ENCODE results near the gene MYPN. TPM values are rescaled to one million over a fixed set of nuclear protein-coding genes. Genes with fewer than 3 reads are reported as not detected.

The MYPN gene
- total RNA-seq, 1 experiment from 2014 or later = not detected

DNA sequence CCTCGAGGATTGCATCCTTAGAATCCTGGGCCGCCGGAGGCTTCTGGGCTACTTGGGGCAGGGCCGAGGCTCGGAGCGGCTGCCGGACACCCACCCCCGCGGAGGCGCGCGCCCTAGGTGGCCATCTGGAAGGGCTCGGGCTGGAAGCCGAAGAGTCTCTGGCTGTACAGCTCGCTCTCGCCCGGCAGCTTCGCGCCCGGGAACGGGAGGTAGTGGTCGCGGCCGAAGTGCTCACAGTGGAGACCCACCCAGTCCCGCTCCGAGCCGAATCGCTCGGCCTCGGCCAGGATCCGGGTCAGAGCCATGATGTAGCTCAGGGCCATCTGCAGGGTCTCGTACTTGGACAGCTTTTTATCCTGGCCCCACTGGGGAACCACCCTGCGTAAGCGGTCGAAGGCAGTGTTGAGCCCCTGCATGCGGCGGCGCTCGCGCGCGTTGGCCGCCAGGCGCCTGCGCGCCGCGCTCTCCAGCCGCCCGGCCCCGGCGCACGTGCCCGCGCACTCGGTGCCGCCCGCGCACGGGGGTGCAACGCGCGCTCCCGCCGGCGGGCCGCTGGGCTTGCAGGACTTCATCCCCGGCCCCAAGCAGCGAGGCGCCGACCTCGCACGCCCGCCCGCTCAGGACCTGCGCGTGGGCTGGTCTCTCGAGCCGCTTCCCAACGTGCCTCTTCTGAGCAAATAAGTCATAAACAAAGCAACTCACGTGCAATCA lies 122.0 kb downstream of the MYPN start:
- no peak overlapping the region for H2BK12ac ChIP-seq (ENCODE audit: insufficient read length, low read depth, low read length)
- H2BK5ac ChIP-seq (ENCODE audit: insufficient read length, low read length) = no peak overlapping the region
- Mint-ChIP-seq H3K4me1 (peaks cover 10 to 11% of the 10 kb centered on the region in 2 experiments), H3K4me3 (peak overlapping the region; percentile 78 to 82), H3K36me3 (ENCODE audit: insufficient read depth in 1 of 3, low read depth in 3 of 3) (no peaks in the 10 kb centered on the region), H3K27me3 (ENCODE audit: low read depth) (peaks cover 49% of the 10 kb centered on the region), H3K27ac (peak overlapping the region in 2 of 3 experiments; percentile 52 to 92; a peak in 1 of 7 replicates), H3K9me3 (no peaks in the 10 kb centered on the region)
- peak; percentile 82 for DNase-seq
- H3K4me1 ChIP-seq (ENCODE audit: insufficient read depth, low read length) = no peaks in the 10 kb centered on the region; the same call in 1 of the 2 replicates
- H3K14ac ChIP-seq (ENCODE audit: insufficient read depth, low read length) = peak overlapping the region; percentile 86
- H2AFZ ChIP-seq (ENCODE audit: low read length) = no peak overlapping the region
- H3K9ac ChIP-seq (ENCODE audit: extremely low read depth, insufficient read length, low read length) = peak overlapping the region; percentile 58
- H3K27ac ChIP-seq (ENCODE audit: insufficient read length, low read depth, low read length) = no peak overlapping the region
- no peaks in the 10 kb centered on the region for H3K79me2 ChIP-seq (ENCODE audit: insufficient read depth, low read length)
- no peak overlapping the region for H3K56ac ChIP-seq (ENCODE audit: insufficient read length, low read depth, low read length)
- H2BK15ac ChIP-seq (ENCODE audit: low read depth, low read length) = no peak overlapping the region
- H3K4ac ChIP-seq (ENCODE audit: low read depth, low read length) = no peak overlapping the region
- no peak overlapping the region for H2BK120ac ChIP-seq (ENCODE audit: low read depth, low read length, poor library complexity, severe bottlenecking)
- H4K20me1 ChIP-seq (ENCODE audit: control insufficient read depth, insufficient read depth, insufficient read length) = no peaks in the 10 kb centered on the region
- H3K4me2 ChIP-seq (ENCODE audit: insufficient read depth, insufficient read length, low read length) = peak overlapping the region; percentile 72
- H2BK20ac ChIP-seq (ENCODE audit: low read depth, low read length, poor library complexity, severe bottlenecking) = no peak overlapping the region
- no peaks in the 10 kb centered on the region for H3K9me3 ChIP-seq (ENCODE audit: control insufficient read depth, low read depth, low read length)
- H3K18ac ChIP-seq (ENCODE audit: insufficient read length, low read depth, low read length) = peak overlapping the region; percentile 61
- peaks cover 8% of the 10 kb centered on the region for H3K23me2 ChIP-seq (ENCODE audit: insufficient read length, low read depth, low read length, poor library complexity, severe bottlenecking)
- no peak overlapping the region for H2AK5ac ChIP-seq (ENCODE audit: insufficient read length, low read length)
- H4K5ac ChIP-seq (ENCODE audit: insufficient read length, low read depth, low read length) = no peak overlapping the region
- no peaks in the 10 kb centered on the region; the same call in 1 of the 2 replicates for H3K27me3 ChIP-seq (ENCODE audit: insufficient read depth, low read length)
- no peak overlapping the region for H4K8ac ChIP-seq (replicated peaks; ENCODE audit: insufficient read length, low read depth, low read length)
- WGBS (ENCODE audit: extremely low coverage, insufficient read length, low lambda C conversion rate) = no CpG with 5 or more reads among the region's 81 CpGs
- H4K91ac ChIP-seq (ENCODE audit: insufficient read length, low read depth, low read length) = no peak overlapping the region
- no peaks in the 10 kb centered on the region for H3K79me1 ChIP-seq (ENCODE audit: insufficient read depth, low read depth, low read length, poor library complexity, severe bottlenecking)
- H3K23ac ChIP-seq (ENCODE audit: insufficient read length, low read depth, low read length) = no peak overlapping the region
- TF ChIP-seq, protein P1, sequence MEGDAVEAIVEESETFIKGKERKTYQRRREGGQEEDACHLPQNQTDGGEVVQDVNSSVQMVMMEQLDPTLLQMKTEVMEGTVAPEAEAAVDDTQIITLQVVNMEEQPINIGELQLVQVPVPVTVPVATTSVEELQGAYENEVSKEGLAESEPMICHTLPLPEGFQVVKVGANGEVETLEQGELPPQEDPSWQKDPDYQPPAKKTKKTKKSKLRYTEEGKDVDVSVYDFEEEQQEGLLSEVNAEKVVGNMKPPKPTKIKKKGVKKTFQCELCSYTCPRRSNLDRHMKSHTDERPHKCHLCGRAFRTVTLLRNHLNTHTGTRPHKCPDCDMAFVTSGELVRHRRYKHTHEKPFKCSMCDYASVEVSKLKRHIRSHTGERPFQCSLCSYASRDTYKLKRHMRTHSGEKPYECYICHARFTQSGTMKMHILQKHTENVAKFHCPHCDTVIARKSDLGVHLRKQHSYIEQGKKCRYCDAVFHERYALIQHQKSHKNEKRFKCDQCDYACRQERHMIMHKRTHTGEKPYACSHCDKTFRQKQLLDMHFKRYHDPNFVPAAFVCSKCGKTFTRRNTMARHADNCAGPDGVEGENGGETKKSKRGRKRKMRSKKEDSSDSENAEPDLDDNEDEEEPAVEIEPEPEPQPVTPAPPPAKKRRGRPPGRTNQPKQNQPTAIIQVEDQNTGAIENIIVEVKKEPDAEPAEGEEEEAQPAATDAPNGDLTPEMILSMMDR (conservative IDR thresholded peaks at IDR 0.05) = peak; percentile 22; the same call in 1 of the 3 replicates
- no peak overlapping the region for H3T11ph ChIP-seq (ENCODE audit: low read length)

All from H9 (cell line).